HCT116 (cell line): ENCODE measurements around the gene ATXN1.

ENCODE experiments used
- CBX3 ChIP-seq: IDR thresholded peaks from 2 replicates; pipeline ENCODE4 v1.6.1; 2012; ENCODE audit warnings: low read depth
- POLR2AphosphoS5 ChIP-seq: IDR thresholded peaks from 2 replicates; pipeline ENCODE4 v1.6.1; 2011; ENCODE audit warnings: mild to moderate bottlenecking, low read depth, low read length, moderate library complexity
- RAD21 ChIP-seq: IDR thresholded peaks from 2 replicates; pipeline ENCODE4 v1.6.1; 2012; ENCODE audit warnings: low read depth, mild to moderate bottlenecking
- TF ChIP-seq, protein P1 (sequence below), 3 experiments: fragments of 200-600 bp in 1 of 3; sonication (generic) in 1 of 3; IDR thresholded peaks in 2 of 3; conservative IDR thresholded peaks in 1 of 3; 2 replicates each; pipeline ENCODE4 v1.5.1; 2012 to 2017; ENCODE audit warnings: low read depth in 2 of 3, low read length in 2 of 3, antibody characterized with exemption in 1 of 3, borderline replicate concordance in 1 of 3, control low read depth in 1 of 3, mild to moderate bottlenecking in 1 of 3, mixed read lengths in 1 of 3, mixed run types in 1 of 3, moderate library complexity in 1 of 3; ENCODE audit not compliant: insufficient read depth in 1 of 3

DNA sequence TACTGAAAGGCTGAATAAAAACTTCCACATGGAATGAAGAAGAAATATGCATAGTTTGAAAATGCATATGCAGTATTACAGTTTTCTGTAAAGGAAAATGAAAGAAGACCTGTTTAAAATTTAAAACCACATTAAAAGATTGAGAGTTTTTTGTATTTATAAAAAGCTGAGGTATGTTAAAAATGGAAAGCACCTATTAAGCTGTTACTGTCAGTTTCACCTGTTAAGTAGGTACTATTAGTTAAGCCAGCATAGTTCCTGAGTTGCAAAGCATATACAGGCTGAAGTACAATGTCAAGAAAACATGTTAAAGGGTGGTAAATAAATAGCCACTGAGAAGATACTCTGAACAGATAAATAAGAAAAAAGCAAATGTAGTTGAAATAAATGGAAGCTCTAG, 69.9 kb downstream of the ATXN1 start:
- TF ChIP-seq POLR2AphosphoS5 (no peak), RAD21 (no peak), CBX3 (no peak)
- TF ChIP-seq, protein P1, sequence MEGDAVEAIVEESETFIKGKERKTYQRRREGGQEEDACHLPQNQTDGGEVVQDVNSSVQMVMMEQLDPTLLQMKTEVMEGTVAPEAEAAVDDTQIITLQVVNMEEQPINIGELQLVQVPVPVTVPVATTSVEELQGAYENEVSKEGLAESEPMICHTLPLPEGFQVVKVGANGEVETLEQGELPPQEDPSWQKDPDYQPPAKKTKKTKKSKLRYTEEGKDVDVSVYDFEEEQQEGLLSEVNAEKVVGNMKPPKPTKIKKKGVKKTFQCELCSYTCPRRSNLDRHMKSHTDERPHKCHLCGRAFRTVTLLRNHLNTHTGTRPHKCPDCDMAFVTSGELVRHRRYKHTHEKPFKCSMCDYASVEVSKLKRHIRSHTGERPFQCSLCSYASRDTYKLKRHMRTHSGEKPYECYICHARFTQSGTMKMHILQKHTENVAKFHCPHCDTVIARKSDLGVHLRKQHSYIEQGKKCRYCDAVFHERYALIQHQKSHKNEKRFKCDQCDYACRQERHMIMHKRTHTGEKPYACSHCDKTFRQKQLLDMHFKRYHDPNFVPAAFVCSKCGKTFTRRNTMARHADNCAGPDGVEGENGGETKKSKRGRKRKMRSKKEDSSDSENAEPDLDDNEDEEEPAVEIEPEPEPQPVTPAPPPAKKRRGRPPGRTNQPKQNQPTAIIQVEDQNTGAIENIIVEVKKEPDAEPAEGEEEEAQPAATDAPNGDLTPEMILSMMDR (IDR thresholded peaks at IDR 0.05 in 2 of 3, conservative IDR thresholded peaks at IDR 0.05 in 1 of 3; ENCODE audit: borderline replicate concordance in 1 of 3, insufficient read depth in 1 of 3, low read depth in 2 of 3, low read length in 2 of 3): no peak
